Vagina (tissue), 2 donors: ENCODE data around the gene ETV4. TPM values are rescaled to one million over a fixed set of nuclear protein-coding genes. Genes with fewer than 3 reads are reported as not detected.
A peak's percentile ranks its signal among the peaks of the same experiment; 100 is the strongest.

ENCODE experiments used
- DNase-seq, 2 donors: peaks; one replicate each; pipeline ENCODE4 v3.0.0-alpha.2; 2017; ENCODE audit errors: extremely low spot score in 2 of 2
- H3K27ac ChIP-seq: fragments of 200-600 bp; sonication (generic); one replicate; pipeline ENCODE4 v1.5.1; 2019
- H3K27me3 ChIP-seq: fragments of 200-600 bp; sonication (generic); one replicate; pipeline ENCODE4 v1.5.1; 2019
- H3K36me3 ChIP-seq, 2 donors: fragments of 200-600 bp; sonication (generic); one replicate each; pipeline ENCODE4 v1.5.1; 2017 to 2019
- H3K4me1 ChIP-seq: fragments of 200-600 bp; sonication (generic); one replicate; pipeline ENCODE4 v1.5.1; 2019
- H3K4me3 ChIP-seq, 2 donors: fragments of 200-600 bp; sonication (generic); 1 replicate in 1 of 2; 2 replicates in 1 of 2; pipeline ENCODE4 v1.5.1; 2016 to 2019
- H3K9me3 ChIP-seq: fragments of 200-600 bp; sonication (generic); one replicate; pipeline ENCODE4 v1.5.1; 2019
- POLR2A ChIP-seq, 2 donors: fragments of 450-650 bp; IDR thresholded peaks; one replicate each; pipeline ENCODE4 v1.6.1; 2017; ENCODE audit warnings: antibody characterized with exemption in 2 of 2, mild to moderate bottlenecking in 2 of 2, moderate library complexity in 2 of 2
- POLR2AphosphoS5 ChIP-seq, 2 donors: sonication (generic); formaldehyde crosslinking; IDR thresholded peaks; one replicate each; pipeline ENCODE4 v1.9.0; 2017; ENCODE audit warnings: antibody characterized with exemption in 2 of 2, mild to moderate bottlenecking in 2 of 2, low read depth in 1 of 2; ENCODE audit not compliant: insufficient read depth in 1 of 2
- intact Hi-C: fragments of 100-400 bp; cut with DNase I; formaldehyde crosslinking; loops from one replicate; pipeline ENCODE4 v1.15.1; 2023
- total RNA-seq: library from RNA; depleted of rRNA; stranded (reverse); fragments of >200 nt; gene quantifications from one replicate; pipeline ENCODE4 v1.2.3, GENCODE V29; 2016
- TF ChIP-seq, protein P1 (sequence below), 3 experiments: fragments of 450-650 bp in 2 of 3; fragments of 200-600 bp in 1 of 3; sonication (generic) in 1 of 3; IDR thresholded peaks; one replicate each; pipeline ENCODE4 v1.5.1; 2017 to 2019; ENCODE audit warnings: antibody characterized with exemption in 3 of 3, mild to moderate bottlenecking in 2 of 3, moderate library complexity in 2 of 3

Gene ETV4
- total RNA-seq, 1 donor from 2014 or later, result 5.4 TPM

- Histone ChIP-seq H3K4me1 (peaks cover 16% of the 10 kb centered on the region), H3K36me3 (peaks cover 0 to 4% of the 10 kb centered on the region in 2 donors), H3K27me3 (no peaks in the 10 kb centered on the region), H3K27ac (no peak overlapping the region), H3K4me3 (no peak overlapping the region), H3K9me3 (no peaks in the 10 kb centered on the region)
- no peak for DNase-seq
- TF ChIP-seq POLR2AphosphoS5 (IDR thresholded peaks at IDR 0.05; ENCODE audit: insufficient read depth in 1 of 2, low read depth in 1 of 2) (no peak), POLR2A (IDR thresholded peaks at IDR 0.05) (no peak)
- TF ChIP-seq, protein P1, sequence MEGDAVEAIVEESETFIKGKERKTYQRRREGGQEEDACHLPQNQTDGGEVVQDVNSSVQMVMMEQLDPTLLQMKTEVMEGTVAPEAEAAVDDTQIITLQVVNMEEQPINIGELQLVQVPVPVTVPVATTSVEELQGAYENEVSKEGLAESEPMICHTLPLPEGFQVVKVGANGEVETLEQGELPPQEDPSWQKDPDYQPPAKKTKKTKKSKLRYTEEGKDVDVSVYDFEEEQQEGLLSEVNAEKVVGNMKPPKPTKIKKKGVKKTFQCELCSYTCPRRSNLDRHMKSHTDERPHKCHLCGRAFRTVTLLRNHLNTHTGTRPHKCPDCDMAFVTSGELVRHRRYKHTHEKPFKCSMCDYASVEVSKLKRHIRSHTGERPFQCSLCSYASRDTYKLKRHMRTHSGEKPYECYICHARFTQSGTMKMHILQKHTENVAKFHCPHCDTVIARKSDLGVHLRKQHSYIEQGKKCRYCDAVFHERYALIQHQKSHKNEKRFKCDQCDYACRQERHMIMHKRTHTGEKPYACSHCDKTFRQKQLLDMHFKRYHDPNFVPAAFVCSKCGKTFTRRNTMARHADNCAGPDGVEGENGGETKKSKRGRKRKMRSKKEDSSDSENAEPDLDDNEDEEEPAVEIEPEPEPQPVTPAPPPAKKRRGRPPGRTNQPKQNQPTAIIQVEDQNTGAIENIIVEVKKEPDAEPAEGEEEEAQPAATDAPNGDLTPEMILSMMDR (IDR thresholded peaks at IDR 0.05), result no peak
- intact Hi-C loops, result no loop called here
Measured at GRCh38 chr17:43531082-43531378, 15.1 kb downstream of the ETV4 start.

DNA sequence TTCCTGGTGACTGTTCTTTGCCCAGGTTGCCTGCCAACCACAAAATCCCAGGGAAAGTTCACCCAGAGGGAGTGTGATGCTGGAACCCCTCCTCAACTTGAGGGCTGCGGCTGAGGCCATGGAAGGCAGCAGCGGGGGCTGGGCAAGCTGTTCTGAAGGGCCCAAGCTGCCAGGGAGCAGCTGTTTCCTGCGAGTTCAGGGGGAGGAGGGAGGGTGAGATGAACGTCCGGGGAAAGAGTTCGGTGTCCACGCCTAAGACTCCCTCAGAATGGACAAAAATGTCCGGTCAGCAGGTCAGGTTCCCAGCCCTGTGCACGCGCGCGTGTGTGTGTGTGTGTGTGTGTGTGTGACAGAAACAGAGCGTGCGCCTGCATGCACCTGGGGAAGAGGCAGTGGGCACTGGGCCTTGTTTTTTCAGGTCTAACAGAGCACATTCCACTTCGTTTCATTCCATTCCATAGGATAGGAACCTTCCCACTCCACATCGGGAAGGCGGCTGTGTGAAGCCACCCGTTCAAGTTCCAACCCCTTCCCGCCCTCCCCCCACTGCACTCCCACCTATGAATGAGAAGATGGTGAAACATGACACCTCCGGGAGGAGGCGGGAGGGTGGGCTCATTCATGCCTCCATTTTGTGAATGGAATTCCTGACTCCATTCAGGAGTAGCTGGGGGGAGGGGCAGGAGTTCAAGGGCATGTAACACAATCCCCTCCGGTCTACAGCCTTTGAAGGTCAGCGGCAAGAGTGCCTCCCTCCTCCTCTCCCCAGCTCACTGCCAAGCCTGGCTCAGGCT is 15.7 kb downstream of the ETV4 start:
- no peak for TF ChIP-seq POLR2A (IDR thresholded peaks at IDR 0.05)
- TF ChIP-seq, protein P1 (IDR thresholded peaks at IDR 0.05), result no peak
- no peak for TF ChIP-seq POLR2AphosphoS5 (IDR thresholded peaks at IDR 0.05; ENCODE audit: insufficient read depth in 1 of 2, low read depth in 1 of 2)
- DNase-seq, result no peak
- Histone ChIP-seq H3K4me1 (peaks cover 16% of the 10 kb centered on the region), H3K36me3 (peaks cover 0 to 4% of the 10 kb centered on the region in 2 donors), H3K4me3 (peak overlapping the region in 1 of 2 donors; percentile 22), H3K27ac (no peak overlapping the region), H3K9me3 (no peaks in the 10 kb centered on the region), H3K27me3 (no peaks in the 10 kb centered on the region)
- intact Hi-C loops, result no loop called here

DNA sequence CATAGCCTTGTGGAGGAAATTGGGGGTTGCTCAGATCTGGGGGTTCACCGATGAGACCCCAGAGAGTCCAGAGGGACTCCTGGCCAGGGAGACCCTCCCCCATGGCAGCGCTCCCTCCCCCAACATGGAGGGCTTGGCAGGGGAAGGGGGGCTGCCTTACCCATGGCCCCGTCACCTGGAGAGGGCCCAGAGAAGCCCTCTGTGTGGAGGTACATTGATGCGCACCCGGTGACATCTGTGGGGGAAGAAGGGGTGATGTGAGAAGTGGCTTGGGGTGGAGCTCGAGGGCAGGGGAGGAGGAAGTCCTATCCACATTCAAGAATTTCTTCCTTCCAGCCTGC is 16.2 kb downstream of the ETV4 start:
- TF ChIP-seq POLR2AphosphoS5 (IDR thresholded peaks at IDR 0.05; ENCODE audit: insufficient read depth in 1 of 2, low read depth in 1 of 2) (no peak), POLR2A (IDR thresholded peaks at IDR 0.05) (no peak)
- TF ChIP-seq, protein P1 (IDR thresholded peaks at IDR 0.05), result no peak
- no peak overlapping the region for H3K27ac ChIP-seq
- H3K9me3 ChIP-seq, result no peaks in the 10 kb centered on the region
- no peak for DNase-seq
- H3K36me3 ChIP-seq, result peaks cover 0 to 7% of the 10 kb centered on the region in 2 donors
- H3K4me3 ChIP-seq, result peak overlapping the region in 1 of 2 donors; percentile 22
- intact Hi-C loops, result no loop called here
- no peaks in the 10 kb centered on the region for H3K27me3 ChIP-seq
- H3K4me1 ChIP-seq, result peaks cover 16% of the 10 kb centered on the region

DNA sequence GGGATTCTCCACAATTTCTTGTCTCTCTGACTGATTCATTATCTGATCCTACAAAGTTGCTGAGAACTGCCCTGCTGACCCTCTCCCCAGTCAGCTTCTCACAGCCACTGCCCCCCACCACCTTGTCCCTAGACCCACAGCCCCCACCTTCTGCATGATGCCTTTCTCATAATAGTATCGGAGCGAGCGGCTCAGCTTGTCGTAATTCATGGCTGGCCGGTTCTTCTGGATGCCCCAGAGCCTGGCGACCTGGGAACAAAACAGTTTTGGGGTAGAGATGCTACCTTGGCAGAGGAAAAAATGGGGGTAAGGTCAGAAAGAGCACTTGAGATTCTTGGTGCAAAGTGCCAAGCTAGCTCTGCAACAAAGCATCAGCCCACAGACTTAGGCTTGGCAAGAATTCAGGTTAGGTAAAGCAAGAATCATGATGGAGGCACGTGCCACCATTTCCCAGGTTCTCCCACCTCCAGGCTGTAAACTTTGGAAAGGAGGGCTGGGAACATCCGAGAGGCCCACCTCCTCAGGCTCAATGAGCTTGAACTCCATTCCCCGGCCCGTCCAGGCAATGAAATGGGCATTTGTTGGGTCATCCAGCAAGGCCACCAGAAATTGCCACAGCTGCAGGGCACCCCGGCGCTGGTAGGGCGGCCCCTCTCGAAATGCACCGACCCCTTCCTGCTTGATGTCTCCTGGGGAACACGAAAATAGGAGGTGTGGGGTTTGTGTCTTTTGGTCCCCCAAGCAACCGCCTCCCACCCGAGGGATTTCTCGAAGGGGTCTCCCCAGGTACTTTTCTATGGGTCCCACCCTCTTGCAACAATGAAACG is 16.9 kb downstream of the ETV4 start:
- Histone ChIP-seq H3K36me3 (peaks cover 0 to 14% of the 10 kb centered on the region in 2 donors), H3K9me3 (no peaks in the 10 kb centered on the region), H3K27ac (no peak overlapping the region), H3K27me3 (no peaks in the 10 kb centered on the region), H3K4me3 (no peak overlapping the region), H3K4me1 (peaks cover 16% of the 10 kb centered on the region)
- intact Hi-C loops, result no loop called here
- DNase-seq, result no peak
- TF ChIP-seq POLR2A (IDR thresholded peaks at IDR 0.05) (no peak), POLR2AphosphoS5 (IDR thresholded peaks at IDR 0.05; ENCODE audit: insufficient read depth in 1 of 2, low read depth in 1 of 2) (no peak)
- TF ChIP-seq, protein P1 (IDR thresholded peaks at IDR 0.05), result no peak
